ENCODE measurements around the gene RAB8B.
A peak's percentile ranks its signal among the peaks of the same experiment; 100 is the strongest.

RAB8B gene

DNA sequence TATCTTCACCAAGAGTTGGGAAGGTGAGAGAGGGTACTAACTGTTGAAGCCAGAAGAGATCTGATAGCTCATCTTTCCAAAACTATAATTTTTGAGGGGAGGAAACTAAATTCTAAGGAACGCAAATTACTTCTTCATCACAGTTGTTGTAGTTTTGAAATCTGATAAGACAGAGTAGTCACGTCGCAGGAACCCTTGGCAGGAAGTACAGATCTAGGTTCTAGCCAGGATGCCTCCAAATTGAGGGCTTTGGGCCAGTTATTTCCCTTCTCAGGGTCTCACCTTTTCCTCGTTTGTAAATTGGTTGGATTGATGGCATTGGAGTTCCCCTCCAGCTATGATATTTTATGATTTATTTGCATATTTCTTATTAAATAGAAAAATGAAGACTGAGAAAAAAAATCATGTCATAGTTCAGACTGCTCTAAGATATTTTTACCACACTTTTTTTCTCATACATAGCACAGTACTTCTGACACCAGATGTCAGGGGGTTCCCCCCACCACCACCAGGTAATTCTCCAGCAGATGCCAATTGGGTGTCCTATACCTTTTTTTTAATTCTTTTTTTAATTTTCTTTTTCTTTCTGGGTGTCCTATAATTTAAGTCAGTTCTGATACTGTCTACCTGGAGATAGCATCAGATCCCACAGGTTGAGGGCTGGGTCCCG, 55.7 kb downstream of the RAB8B start:
- FAIRE-seq: no peak
- no peak for DNase-seq (ENCODE audit: insufficient read length, low spot score)
- TF ChIP-seq POLR2A (IDR thresholded peaks at IDR 0.05; ENCODE audit: low read depth, low read length): no peak

DNA sequence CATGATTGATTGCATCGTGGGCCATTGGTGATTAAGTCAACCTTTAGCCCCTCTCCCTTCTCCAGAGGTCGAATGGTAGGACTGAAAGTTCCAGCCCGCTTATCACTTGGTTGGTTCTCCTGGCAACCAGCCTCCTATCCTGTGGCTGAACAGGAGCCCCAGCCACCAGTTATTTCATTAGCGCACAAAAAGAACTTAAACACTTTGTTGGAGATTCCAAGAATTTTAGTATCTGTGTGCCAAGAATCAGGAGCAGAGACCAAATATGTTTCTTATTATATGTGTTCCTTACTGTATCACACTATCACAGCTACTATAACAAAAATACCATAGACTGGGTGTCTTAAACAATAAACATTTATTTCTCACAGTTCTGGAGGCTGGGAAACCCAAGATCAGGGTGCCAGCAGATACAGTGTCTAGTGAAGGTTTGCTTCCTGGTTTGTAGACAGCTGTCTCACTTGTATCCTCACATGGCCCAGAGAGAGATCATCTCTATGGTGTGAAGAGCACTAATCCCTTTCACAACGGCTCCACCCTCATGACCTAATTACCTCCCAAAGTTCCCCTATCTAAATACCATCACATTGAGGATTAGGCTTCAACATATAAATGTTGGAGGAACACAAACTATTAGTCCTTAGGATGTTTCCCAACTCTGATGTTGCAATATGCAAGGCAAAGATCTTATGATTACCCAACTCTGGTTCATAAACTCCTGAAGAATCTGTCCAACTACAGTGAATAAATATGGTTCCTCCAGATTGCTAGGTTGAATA, 57.5 kb downstream of the RAB8B start:
- DNase-seq (ENCODE audit: insufficient read length, low spot score) (no peak), FAIRE-seq (no peak)
- TF ChIP-seq POLR2A (IDR thresholded peaks at IDR 0.05; ENCODE audit: low read depth, low read length): no peak

DNA sequence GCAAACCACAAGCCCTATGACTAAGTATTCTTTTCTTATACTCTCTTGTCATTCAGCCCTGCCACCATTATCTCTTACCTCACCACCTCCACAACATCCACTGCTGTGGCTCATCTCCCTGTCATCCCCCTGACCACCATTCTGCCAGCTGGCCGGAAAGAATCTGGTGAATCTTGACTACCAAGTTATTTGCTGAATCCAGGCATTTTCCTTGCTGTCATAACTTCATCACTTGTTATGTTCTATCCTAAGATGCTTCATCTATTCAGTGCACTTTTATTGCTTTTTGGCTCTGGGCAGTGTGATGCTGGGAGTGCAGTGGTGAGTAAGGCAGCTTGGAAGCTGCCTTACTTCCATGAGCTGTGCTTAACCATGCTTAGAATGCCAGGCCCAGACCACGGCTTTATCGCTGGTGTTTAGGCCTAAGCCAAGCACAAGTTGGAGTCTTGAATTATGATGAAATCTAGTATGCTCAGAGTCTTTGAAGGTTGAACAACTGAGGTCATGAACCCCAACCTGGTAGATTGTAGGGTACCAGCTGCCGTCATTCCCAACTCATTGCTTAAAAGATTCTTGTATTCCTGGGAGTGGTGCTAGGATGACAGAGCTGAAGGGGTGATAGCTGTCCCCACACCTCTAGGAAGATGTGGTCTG, 61.0 kb downstream of the RAB8B start:
- DNase-seq (ENCODE audit: insufficient read length, low spot score) (peak; percentile 40), FAIRE-seq (peak; percentile 45)
- no peak for TF ChIP-seq POLR2A (IDR thresholded peaks at IDR 0.05; ENCODE audit: low read depth, low read length)

DNA sequence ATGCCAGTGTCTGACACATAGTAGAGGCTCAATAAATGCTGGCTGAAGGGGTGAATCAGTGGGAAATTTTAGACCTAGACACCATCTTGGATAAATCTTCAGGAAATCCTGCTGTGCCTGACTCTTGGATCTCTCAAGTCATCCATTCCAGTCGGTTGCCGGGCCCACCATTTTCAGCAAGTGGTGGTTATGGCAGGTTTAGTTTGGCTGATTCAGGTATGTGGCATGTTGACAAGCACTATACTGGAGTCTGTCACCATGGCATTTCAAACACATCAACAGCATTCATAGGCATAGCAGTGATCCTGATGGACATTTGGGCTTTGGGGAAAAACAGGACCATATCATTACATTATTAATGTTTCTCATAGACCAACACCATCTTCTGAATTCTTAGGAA, 62.3 kb downstream of the RAB8B start:
- no peak for FAIRE-seq
- no peak for TF ChIP-seq POLR2A (IDR thresholded peaks at IDR 0.05; ENCODE audit: low read depth, low read length)

DNA sequence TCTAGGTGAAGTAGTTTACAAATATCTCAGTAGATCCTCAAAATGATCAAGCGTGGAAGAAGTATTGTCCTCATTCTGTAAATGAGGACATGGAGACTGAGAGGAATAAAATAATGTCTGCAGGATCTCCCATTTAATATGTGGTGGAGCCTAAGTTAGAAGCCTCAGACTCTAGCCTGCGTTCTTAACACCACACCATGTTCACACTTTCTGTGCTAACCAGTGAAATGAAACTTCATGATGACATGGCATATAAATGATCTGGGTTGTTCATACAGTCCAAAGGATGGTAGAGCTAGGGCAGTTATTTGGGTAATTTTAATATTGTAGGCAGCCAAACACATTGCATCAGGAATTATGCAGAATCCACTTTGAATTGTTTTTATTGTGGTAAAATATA, 62.9 kb downstream of the RAB8B start:
- DNase-seq (ENCODE audit: insufficient read length, low spot score) (no peak), FAIRE-seq (no peak)
- TF ChIP-seq POLR2A (IDR thresholded peaks at IDR 0.05; ENCODE audit: low read depth, low read length): no peak

More for the DNA sequence above, 62.3 kb downstream of the RAB8B start:
- no peak for DNase-seq (ENCODE audit: insufficient read length, low spot score)

DNA sequence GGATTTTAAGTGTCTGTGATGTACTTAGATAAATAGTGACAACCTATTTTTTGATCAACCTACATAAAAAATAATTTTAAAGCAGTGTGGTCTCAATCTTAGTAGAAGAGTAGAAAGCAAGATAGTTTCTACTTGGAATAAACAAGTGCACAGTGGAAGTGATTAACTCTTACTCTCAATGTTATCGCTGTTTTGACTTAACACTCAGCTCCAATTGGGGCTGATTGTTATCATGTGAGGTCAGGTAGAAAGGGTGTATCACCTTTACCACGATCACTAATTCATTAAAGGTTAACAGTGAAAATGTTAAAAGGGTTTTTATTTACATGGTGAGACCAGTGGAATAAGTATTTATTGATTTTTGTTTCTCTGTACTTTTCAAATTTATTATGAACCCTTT, 65.6 kb downstream of the RAB8B start:
- no peak for TF ChIP-seq POLR2A (IDR thresholded peaks at IDR 0.05; ENCODE audit: low read depth, low read length)
- FAIRE-seq: no peak
- no peak for DNase-seq (ENCODE audit: insufficient read length, low spot score)

DNA sequence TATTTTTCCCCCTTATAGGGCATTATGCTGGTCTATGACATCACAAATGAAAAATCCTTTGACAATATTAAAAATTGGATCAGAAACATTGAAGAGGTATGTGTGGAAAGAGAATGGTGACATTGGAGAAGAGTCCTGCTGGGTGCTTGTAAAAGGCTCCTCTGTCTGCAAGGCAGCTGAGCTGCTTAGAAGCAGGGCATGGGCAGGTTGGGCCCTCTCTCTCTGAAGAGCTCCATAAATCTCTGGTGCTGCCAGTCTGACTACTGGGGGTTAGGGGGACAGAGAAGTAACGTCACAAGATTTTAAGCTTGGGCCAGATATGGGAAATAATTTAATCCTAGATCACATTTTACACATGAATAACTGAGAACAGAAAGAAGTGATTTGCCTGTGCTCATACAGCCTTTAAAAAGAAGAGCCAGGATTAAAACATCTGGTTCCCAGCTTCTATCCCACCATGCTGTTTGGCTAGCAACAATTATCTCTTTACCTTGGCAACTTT, 66.1 kb downstream of the RAB8B start:
- no peak for DNase-seq (ENCODE audit: insufficient read length, low spot score)
- no peak for TF ChIP-seq POLR2A (IDR thresholded peaks at IDR 0.05; ENCODE audit: low read depth, low read length)
- no peak for FAIRE-seq

DNA sequence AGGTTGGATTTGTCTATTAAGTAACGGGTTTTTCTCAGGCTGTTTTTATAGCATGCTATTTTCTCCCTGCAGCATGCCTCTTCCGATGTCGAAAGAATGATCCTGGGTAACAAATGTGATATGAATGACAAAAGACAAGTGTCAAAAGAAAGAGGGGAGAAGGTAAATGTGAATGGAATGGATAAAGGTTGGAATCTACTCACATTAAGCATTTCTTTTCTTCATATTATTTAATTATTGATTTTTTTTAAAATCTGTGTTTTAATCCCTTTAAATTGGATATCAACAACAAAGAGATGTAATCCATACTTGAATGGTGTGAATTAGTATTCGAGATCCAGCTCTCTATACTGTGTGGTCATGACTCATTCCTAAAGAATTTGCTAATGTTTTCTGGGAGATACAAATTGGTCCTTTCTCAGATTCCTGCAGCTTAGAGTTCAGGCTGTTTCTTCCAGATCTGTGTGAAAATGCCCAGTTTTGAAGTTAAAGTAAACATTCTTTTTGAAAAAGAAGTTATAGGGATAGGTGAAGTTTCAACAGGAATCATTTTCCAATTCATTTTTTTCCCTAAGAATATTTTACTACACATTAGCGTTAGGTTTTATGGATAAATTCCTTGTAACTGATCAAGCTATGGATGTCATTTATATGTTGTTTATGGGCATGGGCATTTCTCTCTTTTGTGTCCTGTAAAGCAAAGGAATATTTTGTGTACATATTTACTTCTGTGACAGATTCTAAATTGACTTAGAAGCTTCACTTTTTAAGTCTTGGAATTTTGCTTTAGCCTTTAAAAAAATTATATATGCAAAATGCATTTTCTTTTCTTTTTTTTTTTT, 67.2 kb downstream of the RAB8B start:
- no peak for TF ChIP-seq POLR2A (IDR thresholded peaks at IDR 0.05; ENCODE audit: low read depth, low read length)
- DNase-seq (ENCODE audit: insufficient read length, low spot score) (no peak), FAIRE-seq (peak; percentile 74)

DNA sequence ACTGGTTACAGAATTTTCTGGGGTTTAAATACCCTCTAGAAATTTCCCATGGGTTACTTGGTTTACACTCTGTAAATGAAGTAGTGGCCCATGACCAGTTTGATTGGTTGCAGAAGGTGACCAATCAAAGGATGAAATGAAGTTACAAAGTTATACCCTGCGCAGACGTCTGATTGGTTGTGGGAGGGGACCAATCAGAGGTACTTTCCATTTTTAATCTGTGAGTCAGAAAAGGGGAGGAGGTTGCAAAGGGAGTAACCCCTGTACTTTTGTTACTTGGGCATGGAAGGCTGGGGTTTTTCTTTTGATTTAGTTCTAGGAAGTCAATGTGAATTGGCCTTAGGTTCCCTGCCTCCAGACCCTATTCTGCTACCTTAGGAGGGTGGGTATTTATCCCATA, 69.3 kb downstream of the RAB8B start:
- no peak for DNase-seq (ENCODE audit: insufficient read length, low spot score)
- no peak for TF ChIP-seq POLR2A (IDR thresholded peaks at IDR 0.05; ENCODE audit: low read depth, low read length)
- no peak for FAIRE-seq

DNA sequence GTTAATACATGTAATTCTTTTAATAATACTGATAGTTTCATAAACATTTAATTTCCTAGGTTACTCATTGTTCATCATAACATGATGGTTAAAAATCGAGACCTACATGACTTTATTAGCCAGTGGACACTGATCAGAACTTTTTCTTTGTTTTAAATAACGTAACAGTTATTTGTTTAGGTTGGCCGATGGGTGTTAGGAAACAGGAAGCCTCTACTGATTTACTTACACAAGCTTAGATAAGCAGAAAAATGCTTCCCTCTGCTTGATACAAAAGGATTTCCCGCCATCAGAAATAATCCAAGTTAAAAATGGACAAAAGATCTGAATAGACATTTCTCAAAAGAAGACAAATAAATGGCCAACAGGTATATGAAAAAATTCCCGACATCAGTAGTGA, 71.4 kb downstream of the RAB8B start:
- FAIRE-seq: no peak
- no peak for DNase-seq (ENCODE audit: insufficient read length, low spot score)
- TF ChIP-seq POLR2A (IDR thresholded peaks at IDR 0.05; ENCODE audit: low read depth, low read length): no peak

DNA sequence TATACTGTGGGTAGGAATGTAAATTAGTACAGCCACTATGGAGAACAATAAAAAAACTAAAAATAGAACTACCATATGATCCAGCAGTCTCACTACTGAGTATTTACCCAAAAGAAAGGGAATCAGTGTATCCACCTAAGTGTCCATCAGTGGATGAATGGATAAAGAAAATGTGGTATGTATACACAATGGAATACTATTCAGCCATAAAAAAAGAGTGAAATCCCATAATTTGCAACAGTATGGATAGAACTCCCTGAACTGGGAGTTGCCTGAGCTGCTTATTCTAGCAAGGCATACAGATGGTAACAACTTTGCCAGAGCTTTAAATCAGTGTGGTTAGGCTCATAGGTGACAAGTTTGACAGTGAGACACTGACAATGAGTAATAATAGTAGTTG, 71.9 kb downstream of the RAB8B start:
- DNase-seq (ENCODE audit: insufficient read length, low spot score) (no peak), FAIRE-seq (no peak)
- TF ChIP-seq POLR2A (IDR thresholded peaks at IDR 0.05; ENCODE audit: low read depth, low read length): no peak

DNA sequence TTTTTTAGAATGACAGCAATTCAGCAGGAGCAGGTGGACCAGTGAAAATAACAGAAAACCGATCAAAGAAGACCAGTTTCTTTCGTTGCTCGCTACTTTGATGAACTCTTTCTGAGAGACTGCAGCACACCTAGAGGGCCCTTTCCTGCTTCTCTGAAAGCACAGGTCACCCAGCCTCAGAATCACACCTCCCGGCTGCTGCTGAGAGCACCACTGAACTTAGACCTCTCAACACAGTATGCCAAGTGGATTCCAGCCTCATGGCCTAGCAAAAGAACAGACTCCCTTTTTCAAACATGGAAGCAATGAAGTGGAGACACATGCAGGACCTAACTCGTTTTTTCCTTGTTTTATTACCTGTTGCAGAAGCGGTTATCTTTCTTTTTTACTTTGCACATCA, 74.1 kb downstream of the RAB8B start:
- DNase-seq (ENCODE audit: insufficient read length, low spot score) (no peak), FAIRE-seq (no peak)
- no peak for TF ChIP-seq POLR2A (IDR thresholded peaks at IDR 0.05; ENCODE audit: low read depth, low read length)

DNA sequence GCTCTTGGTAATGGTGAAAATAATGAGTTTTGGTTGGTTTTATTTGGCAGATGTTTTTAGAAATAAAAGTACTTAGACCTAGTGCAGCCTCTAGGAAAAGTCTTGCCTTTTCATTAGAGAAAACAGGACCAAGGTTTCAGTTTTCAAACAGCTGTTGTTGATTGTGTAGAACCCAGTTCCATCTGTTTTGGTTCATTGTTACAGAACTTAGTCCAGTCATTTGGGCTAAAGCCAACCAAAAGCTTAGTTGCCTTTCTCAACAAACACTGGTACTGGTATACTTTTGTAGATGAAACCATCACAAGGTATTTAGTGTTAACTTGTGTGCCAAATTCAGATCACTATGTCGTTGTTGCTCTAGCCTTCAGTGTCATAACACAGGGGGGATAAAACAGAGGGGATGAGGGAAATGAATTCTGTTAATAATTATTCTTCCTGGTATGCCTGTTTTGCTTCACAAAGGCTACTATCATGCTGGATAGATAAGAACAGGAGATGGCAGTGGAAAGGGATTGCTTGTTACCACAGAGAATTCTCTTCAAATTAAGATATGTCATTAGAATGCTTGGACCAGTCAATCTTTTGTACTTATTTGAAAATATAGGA, 75.4 kb downstream of the RAB8B start:
- no peak for TF ChIP-seq POLR2A (IDR thresholded peaks at IDR 0.05; ENCODE audit: low read depth, low read length)
- DNase-seq (ENCODE audit: insufficient read length, low spot score) (no peak), FAIRE-seq (no peak)
